GM12865 (cell line): ENCODE results near the gene CAPG.

Experiments
- DNase-seq: peaks from one replicate; pipeline ENCODE4 v3.0.0; 2010; ENCODE audit warnings: low read depth
- H3K4me3 ChIP-seq: 2 replicates; pipeline ENCODE4 v1.5.1; 2011; ENCODE audit warnings: mild to moderate bottlenecking, low read depth, low read length, control low read depth
- TF ChIP-seq, protein P1 (sequence below): IDR thresholded peaks from 2 replicates; pipeline ENCODE4 v1.5.1; 2011; ENCODE audit warnings: low read length, control low read depth, low read depth, inconsistent platforms; ENCODE audit not compliant: insufficient read depth; ENCODE audit errors: missing control alignments

Gene CAPG

GRCh38 chr2:85355521-85355920 is 54.6 kb downstream of the CAPG start:
- TF ChIP-seq, protein P1, sequence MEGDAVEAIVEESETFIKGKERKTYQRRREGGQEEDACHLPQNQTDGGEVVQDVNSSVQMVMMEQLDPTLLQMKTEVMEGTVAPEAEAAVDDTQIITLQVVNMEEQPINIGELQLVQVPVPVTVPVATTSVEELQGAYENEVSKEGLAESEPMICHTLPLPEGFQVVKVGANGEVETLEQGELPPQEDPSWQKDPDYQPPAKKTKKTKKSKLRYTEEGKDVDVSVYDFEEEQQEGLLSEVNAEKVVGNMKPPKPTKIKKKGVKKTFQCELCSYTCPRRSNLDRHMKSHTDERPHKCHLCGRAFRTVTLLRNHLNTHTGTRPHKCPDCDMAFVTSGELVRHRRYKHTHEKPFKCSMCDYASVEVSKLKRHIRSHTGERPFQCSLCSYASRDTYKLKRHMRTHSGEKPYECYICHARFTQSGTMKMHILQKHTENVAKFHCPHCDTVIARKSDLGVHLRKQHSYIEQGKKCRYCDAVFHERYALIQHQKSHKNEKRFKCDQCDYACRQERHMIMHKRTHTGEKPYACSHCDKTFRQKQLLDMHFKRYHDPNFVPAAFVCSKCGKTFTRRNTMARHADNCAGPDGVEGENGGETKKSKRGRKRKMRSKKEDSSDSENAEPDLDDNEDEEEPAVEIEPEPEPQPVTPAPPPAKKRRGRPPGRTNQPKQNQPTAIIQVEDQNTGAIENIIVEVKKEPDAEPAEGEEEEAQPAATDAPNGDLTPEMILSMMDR: no peak
- no peak for DNase-seq
- H3K4me3 ChIP-seq: peak overlapping the region; percentile 86

DNA sequence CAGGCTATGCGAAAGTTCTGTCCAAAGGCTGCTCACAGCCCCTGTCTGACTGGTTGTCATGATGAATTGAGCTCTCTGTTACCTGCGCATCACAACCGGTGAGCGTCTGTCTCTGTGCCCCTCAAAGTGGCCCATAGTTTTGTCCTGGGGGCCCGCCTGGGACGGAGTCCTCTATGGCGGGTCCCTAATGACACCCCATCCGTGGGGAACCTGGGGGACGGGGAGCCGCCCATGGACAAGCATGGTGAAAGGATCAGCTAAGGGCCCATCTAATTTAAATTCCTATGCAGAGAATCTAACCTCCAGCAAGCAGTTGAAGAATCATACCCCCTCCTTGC is 55.1 kb downstream of the CAPG start:
- TF ChIP-seq, protein P1: no peak
- peak overlapping the region; percentile 86 for H3K4me3 ChIP-seq
- no peak for DNase-seq

DNA sequence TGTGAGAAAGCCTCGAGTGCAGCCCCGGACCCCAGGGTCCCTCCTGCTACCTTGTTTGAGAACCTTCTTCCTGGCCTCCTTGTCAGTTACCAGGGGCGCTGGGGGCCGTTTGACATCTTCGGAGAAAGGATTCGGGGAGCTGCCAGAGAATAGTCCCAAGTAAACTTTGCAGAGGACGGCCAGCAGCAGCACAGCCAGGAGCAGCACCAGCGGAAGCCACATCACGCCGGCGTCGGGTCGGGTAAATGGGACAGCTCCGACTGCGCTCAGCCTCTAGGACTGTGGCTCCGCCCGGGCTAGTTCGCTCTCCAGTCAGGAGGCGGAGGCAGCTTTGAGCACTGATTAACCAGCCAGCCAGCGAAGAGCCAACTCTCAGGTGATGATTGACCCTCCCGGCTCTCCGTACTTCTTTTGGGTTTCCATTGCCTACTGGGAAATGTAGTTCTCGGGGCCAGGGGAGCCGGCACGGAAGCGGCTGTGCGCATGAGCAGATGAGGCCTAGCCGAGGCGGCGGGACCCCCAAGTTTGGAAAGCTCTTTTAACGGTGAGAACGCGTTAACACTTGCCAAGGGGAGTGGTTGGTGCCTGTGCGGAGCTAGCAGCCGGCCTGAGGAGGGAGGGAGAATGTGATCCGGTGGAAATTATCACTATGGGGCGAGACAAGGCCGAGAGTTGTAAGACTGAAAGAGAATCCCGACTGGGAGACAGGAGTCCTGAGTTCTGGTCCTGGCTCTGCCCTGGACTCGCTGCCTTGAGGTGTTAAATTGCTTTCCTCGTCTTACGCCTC is 55.7 kb downstream of the CAPG start, which contains the start of the genes ELMOD3 and RETSAT:
TSS of gene ELMOD3 (plus strand) at position 484 of the 787 bp plus-strand sequence. CDS start 2,430 bp downstream, outside the sequence.
TSS of gene RETSAT (minus strand) at position 243 of the 787 bp plus-strand sequence. CDS start at position 222, 21 bp downstream.
- DNase-seq: peak; percentile 100
- TF ChIP-seq, protein P1: no peak
- H3K4me3 ChIP-seq: peak within 1 kb of the TSS; percentile 86

DNA sequence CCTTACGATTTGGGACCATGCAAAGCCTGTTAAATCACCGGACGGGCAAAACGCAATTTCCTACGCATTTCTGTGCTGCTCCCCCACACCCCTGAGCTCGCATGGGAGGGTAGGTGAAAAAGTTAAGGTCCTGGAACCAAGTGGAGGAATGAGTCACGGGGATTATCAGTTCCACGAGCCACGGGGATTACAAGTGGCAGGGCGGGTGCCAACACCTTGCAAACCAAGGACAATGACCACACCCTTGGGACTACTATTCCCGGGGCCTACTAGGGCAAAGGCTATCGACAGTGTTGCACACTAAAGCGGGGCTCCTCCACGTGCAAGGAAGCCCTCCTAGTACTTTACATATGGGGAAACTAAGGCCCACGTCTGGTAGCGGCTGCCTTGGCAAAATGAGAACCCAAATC is 56.3 kb downstream of the CAPG start:
- peak; percentile 22 for DNase-seq
- peak overlapping the region; percentile 66 for H3K4me3 ChIP-seq
- TF ChIP-seq, protein P1: no peak

DNA sequence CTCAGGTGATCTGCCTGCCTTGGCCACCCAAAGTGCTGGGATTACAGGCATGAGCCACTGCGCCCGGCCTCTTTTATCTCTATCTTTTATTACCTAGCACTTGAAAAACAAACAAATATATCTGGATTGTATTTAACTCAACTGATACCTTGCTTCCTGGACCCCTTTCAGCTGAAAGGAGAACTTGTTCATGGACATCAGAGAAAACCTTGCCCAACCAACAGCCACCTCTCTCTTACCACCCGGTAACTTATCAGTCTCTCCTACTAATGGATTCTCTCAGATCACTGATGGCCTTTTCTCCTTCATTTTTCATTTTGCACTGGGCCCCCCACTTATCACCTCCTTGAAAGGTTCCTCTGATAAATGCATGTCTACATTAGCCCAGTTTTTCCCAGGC is 62.6 kb downstream of the CAPG start:
- no peak for DNase-seq
- TF ChIP-seq, protein P1: no peak
- H3K4me3 ChIP-seq: no peak overlapping the region
